ENCODE data around the gene CHD9.
A peak's percentile ranks its signal among the peaks of the same experiment; 100 is the strongest.
"Not testable (repeated sequence)": the region's sequence is repeated elsewhere in the genome, so short reads cannot be mapped to it uniquely, and the experiment has no call there.

CHD9 gene

GRCh38 chr16:53047515-53047914, 7.3 kb upstream of the CHD9 start:
- DNase-seq, result not testable (repeated sequence)

DNA sequence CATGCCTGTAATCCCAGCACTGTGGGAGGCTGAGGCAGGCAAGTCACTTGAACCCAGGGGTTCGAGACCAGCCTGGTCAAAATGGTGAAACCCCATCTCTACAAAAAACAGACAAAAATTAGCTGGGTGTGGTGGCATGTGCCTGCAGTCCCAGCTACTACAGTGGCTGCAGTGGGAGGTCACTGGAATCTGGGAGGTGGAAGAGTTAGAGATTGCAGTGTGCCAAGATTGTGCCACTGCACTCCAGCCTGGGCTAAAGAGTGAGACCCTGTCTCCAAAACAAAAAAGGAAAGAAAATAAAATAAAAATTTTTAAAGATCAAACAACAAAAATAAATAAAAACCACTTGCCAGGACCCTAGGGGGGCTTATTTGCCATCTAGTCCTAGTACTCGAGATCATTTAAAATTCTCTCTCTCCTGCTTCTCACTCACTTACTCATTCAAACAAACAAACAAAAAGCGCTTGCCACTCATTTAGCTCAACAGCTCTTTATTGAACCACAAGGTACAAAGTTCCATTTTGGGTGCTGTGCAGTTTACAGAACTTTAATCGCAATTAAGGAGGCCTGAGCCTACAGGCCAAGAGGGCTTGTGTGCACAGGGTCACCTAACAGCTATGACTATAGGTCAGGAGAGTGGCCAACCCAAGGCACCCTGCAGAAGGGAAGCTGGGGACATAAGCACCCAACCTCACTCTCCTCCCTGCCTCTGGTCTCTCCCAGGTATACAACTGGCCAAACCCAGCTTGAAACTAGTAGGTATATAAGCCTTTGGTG, 6.5 kb upstream of the CHD9 start:
- no peak for DNase-seq

- DNase-seq, result not testable (repeated sequence)
These were observed 3.5 kb upstream of the CHD9 start for GRCh38 chr16:53051255-53051654.

- DNase-seq, result peak; percentile 75
These were observed 2.0 kb upstream of the CHD9 start, which contains the start of gene CHD9NB for GRCh38 chr16:53052519-53053501. Gene CHD9NB (minus strand): TSS chr16:53052897. CDS start chr16:53044158, 8,739 bp downstream.

DNA sequence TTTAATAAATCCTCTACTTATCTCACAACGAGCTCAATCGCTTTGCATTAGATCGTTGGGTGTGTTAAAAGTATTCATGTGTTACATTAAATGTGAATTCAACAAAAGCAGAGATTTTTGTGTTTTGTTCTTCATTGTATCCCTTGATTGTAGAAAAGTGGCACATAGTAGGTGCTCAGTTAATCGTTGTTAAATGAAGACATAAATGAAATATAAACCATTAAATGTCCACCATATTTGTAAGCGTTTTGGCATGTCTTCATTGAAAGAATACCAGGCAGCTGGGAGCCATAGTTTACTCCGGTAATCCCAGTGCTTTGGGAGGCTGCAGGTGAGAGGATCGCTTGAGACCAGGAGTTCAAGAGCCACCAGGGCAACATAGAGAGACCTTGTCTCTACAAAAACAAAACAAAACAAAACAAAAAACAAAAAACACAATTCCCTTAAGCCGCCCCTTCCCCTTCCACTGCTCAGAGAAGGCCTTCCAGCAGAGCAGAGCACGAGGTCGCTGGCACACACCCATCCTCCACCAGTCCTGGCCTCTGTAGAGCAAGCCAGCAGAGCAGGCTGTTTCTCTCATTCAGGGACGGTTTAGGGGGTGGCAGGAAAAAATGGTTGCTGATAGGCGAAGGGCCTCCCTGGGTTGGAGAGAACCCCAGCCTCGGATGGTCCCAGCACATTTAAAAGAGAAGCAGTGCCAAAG, 673 bp upstream of the CHD9 start:
- no peak for DNase-seq

DNA sequence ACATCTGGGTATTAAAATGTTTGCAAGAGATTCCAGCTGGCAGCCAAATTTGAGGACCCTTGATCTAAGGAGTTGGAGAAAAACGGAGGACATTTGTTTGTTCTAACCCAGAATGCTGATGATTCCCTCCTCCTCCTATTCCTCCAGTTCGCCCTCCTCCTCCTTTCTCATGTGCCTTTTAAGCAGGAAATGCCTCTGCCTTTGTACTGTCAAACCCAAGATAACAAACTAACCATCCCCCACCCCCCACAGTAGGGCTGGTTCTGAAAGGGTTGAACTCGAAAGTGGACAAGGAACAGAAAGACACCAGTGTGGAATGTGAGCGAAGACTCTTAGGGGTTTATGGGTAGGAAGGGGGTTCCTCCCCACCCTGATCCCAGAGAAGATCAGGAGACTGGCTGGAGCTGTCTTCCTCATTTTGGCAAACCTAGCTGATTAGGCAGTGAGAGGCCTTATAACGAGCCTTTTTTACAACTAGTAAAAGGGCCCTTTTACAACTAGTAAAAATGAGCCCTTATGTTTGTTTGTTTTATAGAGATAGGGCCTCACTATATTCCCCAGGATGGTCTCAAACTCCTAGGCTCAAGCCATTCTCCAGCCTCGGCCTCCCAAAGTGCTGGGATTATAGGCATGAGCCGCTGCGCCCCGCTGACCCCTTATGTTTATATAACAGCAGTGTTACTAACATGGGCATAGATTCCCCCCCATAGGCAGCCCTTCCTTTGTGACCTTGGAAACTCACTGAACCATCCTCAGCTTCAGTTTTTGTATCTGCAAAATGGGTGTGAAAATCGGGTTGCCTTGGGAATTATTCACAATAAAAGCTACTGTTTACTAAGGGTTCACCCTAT, 975 bp downstream of the CHD9 start:
- peak; percentile 17 for DNase-seq

DNA sequence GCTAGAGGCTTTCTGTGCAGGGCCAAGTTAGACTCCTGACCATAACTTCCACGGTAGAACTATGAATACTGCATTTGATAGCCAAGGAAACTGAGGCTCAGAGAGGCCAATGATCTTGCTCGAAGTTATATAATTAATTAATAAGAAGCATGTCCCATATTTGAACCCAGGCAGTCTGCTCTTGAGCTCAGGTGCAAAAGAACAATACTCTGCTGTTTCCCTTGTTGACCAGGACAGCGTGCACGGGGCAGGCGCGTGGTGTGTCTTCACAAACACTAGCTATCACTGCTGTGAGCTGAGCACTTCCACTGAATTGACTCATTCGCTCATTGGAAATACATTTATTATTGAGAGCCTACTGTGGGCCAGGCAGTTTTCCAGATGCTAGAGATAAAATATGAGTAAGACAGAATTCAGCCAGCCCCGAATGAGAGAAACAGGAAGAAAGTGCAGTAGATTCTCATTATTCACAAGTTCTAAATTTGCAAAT, 1.6 kb downstream of the CHD9 start:
- no peak for DNase-seq

DNA sequence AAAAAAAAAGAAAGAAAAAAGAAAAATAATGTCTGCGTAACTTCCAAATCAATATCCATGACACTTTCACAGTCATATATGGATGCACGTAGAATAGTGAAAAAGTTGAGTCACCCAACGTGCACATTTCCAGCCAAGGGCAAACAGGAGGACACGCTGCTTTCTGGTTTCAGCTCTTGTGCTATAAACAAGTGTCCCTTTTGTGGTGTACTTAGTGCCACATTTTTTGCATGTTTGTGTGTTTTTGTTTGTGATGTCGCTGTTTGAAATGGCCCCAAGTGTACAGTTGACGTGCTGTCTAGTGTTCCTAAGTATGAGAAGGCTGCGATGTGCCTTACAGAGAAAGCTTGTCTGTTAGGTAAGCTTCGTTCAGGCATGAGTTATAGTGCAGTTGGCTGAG, 2.9 kb downstream of the CHD9 start:
- no peak for DNase-seq

GRCh38 chr16:53058441-53058840, 3.6 kb downstream of the CHD9 start:
- no peak for DNase-seq

DNA sequence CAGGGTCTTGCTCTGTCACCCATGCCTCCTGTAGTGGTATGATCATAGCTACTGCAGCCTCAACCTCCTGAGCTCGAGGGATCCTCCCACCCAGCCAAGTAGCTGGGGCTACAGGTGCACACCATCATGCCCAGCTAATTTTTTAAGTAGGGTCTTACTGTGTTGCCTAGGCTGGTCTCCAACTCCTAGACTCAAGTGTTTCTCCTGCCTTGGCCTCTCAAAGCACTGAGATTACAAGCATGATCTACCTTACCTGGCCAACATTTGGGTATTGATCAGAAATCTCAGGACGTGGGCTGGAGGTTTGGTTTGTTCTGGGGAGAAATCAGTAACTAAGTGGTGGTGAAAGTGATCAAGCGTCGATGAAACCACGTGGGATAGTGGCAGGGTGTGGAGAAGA, 4.1 kb downstream of the CHD9 start:
- DNase-seq, result no peak

GRCh38 chr16:53059672-53060071, 4.9 kb downstream of the CHD9 start:
- no peak for DNase-seq

DNA sequence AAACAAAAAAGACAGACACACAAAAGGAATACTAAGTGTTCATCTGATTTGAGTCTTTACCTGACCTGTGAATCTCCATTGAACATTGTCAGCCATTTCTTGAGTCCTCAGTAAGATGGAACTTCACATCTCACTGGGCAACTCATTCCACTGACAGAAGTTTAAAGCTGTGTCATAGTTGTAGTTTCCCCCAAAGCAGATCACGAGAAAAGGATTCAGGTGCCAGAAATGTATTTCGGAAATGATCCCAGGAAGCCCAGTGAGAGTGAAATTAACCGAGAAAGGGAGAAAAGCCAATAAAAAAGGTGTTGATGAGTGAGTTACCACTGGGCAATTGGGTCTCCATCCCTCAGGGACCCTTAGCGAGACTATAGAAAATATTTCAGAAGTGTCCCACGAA, 6.5 kb downstream of the CHD9 start:
- DNase-seq, result no peak

DNA sequence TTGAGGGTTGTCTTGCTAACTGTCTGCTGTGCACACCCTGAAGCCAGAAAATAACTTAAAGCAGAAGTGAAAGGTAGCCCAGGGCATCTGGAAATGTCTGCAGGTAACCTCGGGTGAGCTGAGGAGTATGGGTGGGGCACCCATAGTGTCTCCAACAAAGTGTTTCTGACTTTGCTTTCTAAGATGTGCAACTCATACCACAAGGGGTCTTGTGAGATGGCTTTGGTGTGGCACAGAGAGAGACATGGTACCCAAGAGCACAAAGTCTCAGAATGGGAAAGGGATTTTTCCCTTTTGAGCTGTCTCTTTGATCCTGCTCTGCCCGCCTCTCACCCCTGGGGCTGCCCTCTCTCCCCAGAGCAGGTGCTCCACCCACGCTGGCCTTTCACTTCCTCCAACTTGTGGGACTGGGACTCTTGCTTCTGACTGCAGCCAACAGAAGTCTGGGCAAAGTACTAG, 6.9 kb downstream of the CHD9 start:
- DNase-seq, result no peak

DNA sequence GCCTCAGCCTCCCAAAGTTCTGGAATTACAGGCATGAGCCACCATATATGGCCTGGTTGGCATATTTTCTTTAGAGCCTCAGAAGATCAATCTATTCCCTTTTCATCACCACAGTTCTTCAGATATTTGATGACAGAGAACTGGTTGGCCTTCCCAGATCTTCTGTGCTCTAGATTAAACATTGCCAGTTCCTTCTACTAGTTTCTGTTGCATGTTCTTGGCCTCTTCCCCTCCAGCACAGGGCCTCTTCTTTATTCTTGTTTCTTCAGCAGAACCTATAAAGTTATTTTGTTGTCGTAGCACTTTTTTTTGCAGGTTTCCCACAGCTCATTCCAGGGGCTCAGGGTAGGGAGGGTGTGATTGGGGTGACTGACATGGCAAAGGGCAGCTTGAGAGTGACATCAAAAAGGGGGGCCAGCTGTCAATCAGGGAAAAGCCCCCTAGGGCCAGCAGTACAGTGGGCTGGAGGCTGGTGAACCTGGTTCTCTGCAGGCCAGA, 9.3 kb downstream of the CHD9 start:
- DNase-seq, result no peak

DNA sequence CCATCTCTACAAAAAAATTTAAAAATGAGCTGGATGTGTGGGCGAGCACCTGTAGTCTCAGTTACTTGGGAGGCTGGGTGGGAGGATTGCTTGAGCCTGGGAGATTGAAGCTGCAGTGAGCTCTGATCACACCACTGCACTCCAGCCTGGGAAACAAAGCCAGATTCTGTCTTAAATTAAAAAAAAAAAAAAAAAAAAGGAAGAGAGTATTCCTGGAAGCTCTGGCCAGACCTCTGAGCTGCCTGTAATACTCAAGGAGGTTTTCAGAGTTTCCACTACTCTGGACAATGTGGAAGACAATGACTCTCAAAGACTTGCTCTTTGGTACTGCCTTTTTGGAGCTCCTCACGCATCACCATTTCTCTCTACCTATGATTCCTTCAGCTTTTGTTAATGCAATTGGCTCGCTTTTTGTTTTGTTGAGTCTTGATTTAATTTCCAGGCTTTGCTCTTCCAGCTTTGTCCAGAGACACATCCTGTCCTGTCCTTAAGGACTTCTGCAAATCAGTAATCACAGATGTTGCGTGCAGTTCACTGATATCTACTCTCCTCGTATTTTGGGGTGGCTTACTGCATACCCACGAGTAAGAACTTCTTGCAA, 10.8 kb downstream of the CHD9 start:
- no peak for DNase-seq

GRCh38 chr16:53067675-53068074, 12.9 kb downstream of the CHD9 start:
- no peak for DNase-seq

DNA sequence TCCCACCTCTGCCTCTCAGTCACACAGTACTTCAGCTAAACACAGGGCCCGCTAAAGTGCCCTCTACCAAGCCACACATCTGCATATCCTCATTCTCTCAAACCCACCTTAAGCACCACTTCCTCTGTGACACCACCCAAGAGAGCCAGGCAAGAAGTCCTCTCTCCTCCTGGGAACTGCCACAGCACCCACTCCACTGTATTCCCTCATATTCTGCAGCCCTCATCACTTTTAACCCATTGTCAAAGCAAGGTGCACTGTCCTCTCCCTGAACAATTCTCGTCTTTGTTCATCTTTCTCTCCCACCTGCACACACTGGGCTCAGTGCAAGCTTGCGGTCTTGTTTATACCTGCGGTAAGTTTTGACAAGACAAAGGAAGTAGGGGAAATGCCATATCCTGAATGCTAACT, 13.6 kb downstream of the CHD9 start:
- no peak for DNase-seq

DNA sequence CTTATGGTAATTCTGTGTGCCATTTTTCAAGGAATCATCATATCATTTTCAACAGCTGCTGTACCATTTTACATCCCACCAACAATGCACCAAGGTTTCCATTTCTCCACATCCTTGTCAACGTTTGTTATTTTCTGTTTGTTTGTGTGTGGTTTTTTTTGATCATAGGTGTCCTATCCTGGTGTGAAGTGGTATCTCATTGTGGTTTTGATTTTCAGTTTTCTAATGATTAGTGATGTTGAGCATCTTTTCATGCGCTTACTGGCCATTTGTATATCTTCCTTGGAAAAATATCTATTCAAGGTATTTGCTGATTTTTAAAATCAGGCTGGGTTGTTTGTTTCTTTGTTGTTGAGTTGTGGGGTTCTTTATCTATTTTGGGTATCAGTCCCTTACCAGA, 15.0 kb downstream of the CHD9 start:
- DNase-seq, result no peak

- no peak for DNase-seq
These were observed 17.0 kb downstream of the CHD9 start for GRCh38 chr16:53071748-53072301.

DNA sequence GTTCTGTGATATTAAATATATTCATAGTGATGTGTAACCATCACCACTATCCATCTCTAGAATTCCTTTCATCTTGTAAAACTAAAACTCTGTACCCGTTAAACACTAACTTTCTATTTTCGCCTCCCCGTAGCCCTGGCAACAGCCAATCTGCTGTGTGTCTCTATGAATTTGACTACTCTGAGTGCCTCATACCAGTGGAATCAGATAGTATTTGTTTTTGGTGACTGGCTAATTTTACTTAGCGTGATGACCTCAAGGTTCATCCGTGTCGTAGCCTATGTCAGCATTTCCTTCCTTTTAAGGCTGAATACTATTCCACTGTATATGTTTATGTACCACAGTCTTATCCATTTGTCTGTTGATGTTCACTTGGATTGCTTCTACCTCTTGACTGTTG, 18.2 kb downstream of the CHD9 start:
- DNase-seq, result no peak

- DNase-seq, result not testable (repeated sequence)
These were observed 19.5 kb downstream of the CHD9 start for GRCh38 chr16:53074296-53074695.

Measured in amniotic stem cell (primary cell).